Neural cell (in vitro differentiated cells): ENCODE measurements around the gene UBL3. TPM values are rescaled to one million over a fixed set of nuclear protein-coding genes. Genes with fewer than 3 reads are reported as not detected.

Source experiments
- H2AFZ ChIP-seq: fragments of 200-600, 300-800 bp; sonication (generic), shearing (Covaris generic); 2 replicates; pipeline ENCODE4 v1.6.0; 2014; ENCODE audit warnings: low read depth, mild to moderate bottlenecking, antibody characterized with exemption, low read length, moderate library complexity
- H3F3A ChIP-seq: fragments of 200-600 bp; shearing (Covaris generic); 2 replicates; pipeline ENCODE4 v1.6.1; 2016; ENCODE audit warnings: mild to moderate bottlenecking, moderate library complexity, mixed read lengths, antibody characterized with exemption, low read length; ENCODE audit not compliant: insufficient read depth, poor library complexity, severe bottlenecking
- H3K27ac ChIP-seq: fragments of 200-600, 300-800 bp; sonication (generic), shearing (Covaris generic); 2 replicates; pipeline ENCODE4 v1.5.1; 2014; ENCODE audit warnings: mild to moderate bottlenecking, low read length, moderate library complexity
- H3K27me3 ChIP-seq: fragments of 300-800, 200-600 bp; sonication (generic), shearing (Covaris generic); 2 replicates; pipeline ENCODE4 v1.6.0; 2014; ENCODE audit warnings: mild to moderate bottlenecking, low read depth, low read length, moderate library complexity; ENCODE audit not compliant: insufficient read depth
- H3K36me3 ChIP-seq: fragments of 300-800, 200-600 bp; sonication (generic), shearing (Covaris generic); 2 replicates; pipeline ENCODE4 v1.5.1; 2014; ENCODE audit warnings: mild to moderate bottlenecking, antibody characterized with exemption, low read length, moderate library complexity; ENCODE audit not compliant: insufficient read depth
- H3K4me2 ChIP-seq: fragments of 300-800, 200-600 bp; sonication (generic), shearing (Covaris generic); 2 replicates; pipeline ENCODE4 v1.6.0; 2014; ENCODE audit warnings: mild to moderate bottlenecking, low read length
- H3K4me3 ChIP-seq: fragments of 300-800, 200-600 bp; sonication (generic), shearing (Covaris generic); 2 replicates; pipeline ENCODE4 v1.5.1; 2014; ENCODE audit warnings: mild to moderate bottlenecking, low read length, moderate library complexity
- H3K79me2 ChIP-seq: fragments of 200-600 bp; shearing (Covaris generic); replicated peaks from 2 replicates; pipeline ENCODE4 v1.6.0; 2014; ENCODE audit warnings: mild to moderate bottlenecking, low read length, moderate library complexity; ENCODE audit not compliant: insufficient read depth
- H3K9ac ChIP-seq: fragments of 300-800, 200-600 bp; sonication (generic), shearing (Covaris generic); 2 replicates; pipeline ENCODE4 v1.6.1; 2016; ENCODE audit warnings: mild to moderate bottlenecking, low read length, mixed read lengths
- H3K9me2 ChIP-seq: fragments of 200-600 bp; shearing (Covaris generic); 2 replicates; pipeline ENCODE4 v1.6.1; 2016; ENCODE audit warnings: mild to moderate bottlenecking, low read length, mixed read lengths; ENCODE audit not compliant: insufficient read depth
- H3K9me3 ChIP-seq: fragments of 200-600, 300-800 bp; sonication (generic), shearing (Covaris generic); 2 replicates; pipeline ENCODE4 v1.6.1; 2016; ENCODE audit warnings: mild to moderate bottlenecking, mixed run types, low read length, moderate library complexity, mixed read lengths
- H4K20me1 ChIP-seq: fragments of 200-600 bp; shearing (Covaris generic); 2 replicates; pipeline ENCODE4 v1.6.1; 2016; ENCODE audit warnings: mild to moderate bottlenecking, mixed run types; ENCODE audit not compliant: insufficient read depth
- CTCF ChIP-seq: fragments of 450-650 bp; IDR thresholded peaks from 2 replicates; pipeline ENCODE4 v1.5.1; 2014; ENCODE audit warnings: antibody characterized with exemption, mild to moderate bottlenecking, moderate library complexity; ENCODE audit not compliant: poor library complexity, severe bottlenecking
- EP300 ChIP-seq: fragments of 450-650 bp; conservative IDR thresholded peaks from 2 replicates; pipeline ENCODE4 v1.6.1; 2014; ENCODE audit warnings: antibody characterized with exemption, mild to moderate bottlenecking, moderate library complexity; ENCODE audit not compliant: poor library complexity, severe bottlenecking
- EZH2 ChIP-seq: fragments of 200-600, 300-800 bp; shearing (Covaris generic), sonication (generic); IDR thresholded peaks from 2 replicates; pipeline ENCODE4 v1.6.1; 2014; ENCODE audit warnings: antibody characterized with exemption, low read length, borderline replicate concordance, mild to moderate bottlenecking; ENCODE audit not compliant: insufficient read depth, poor library complexity, severe bottlenecking
- MXI1 ChIP-seq: fragments of 450-650 bp; conservative IDR thresholded peaks from 2 replicates; pipeline ENCODE4 v1.6.1; 2014; ENCODE audit warnings: antibody characterized with exemption, mild to moderate bottlenecking; ENCODE audit not compliant: poor library complexity, severe bottlenecking
- POLR2AphosphoS5 ChIP-seq: IDR thresholded peaks from 2 replicates; pipeline ENCODE4 v1.6.1; 2012
- RAD21 ChIP-seq: fragments of 450-650 bp; conservative IDR thresholded peaks from 2 replicates; pipeline ENCODE4 v1.6.1; 2014; ENCODE audit warnings: antibody characterized with exemption, mild to moderate bottlenecking, moderate library complexity
- REST ChIP-seq: IDR thresholded peaks from 2 replicates; pipeline ENCODE4 v1.6.1; 2012; ENCODE audit warnings: borderline replicate concordance
- SMC3 ChIP-seq: fragments of 450-650 bp; conservative IDR thresholded peaks from 2 replicates; pipeline ENCODE4 v1.6.1; 2014; ENCODE audit warnings: antibody characterized with exemption, mild to moderate bottlenecking, moderate library complexity; ENCODE audit not compliant: poor library complexity
- TAF1 ChIP-seq: IDR thresholded peaks from 2 replicates; pipeline ENCODE4 v1.6.1; 2012; ENCODE audit warnings: low read depth
- polyA plus RNA-seq: library from polyadenylated mRNA; depleted of rRNA; stranded (reverse); fragments of >200 nt; gene quantifications from 2 replicates; pipeline ENCODE4 v1.2.3, GENCODE V29; 2014

UBL3 gene
- polyA plus RNA-seq, 1 donor from 2014 or later: 35.8 TPM

GRCh38 chr13:29745704-29746103, 104.7 kb downstream of the UBL3 start:
- Histone ChIP-seq H2AFZ (no peak overlapping the region), H3K4me2 (no peak overlapping the region), H3K27me3 (no peaks in the 10 kb centered on the region), H3K79me2 (no peaks in the 10 kb centered on the region), H3K9me3 (no peaks in the 10 kb centered on the region), H3K36me3 (no peaks in the 10 kb centered on the region), H3K9me2 (no peaks in the 10 kb centered on the region), H4K20me1 (no peaks in the 10 kb centered on the region), H3K27ac (no peak overlapping the region), H3F3A (no peaks in the 10 kb centered on the region), H3K9ac (no peak overlapping the region), H3K4me3 (no peak overlapping the region)
- TF ChIP-seq REST: no peak
- no peak for TF ChIP-seq RAD21
- TF ChIP-seq TAF1: no peak
- no peak for TF ChIP-seq CTCF
- TF ChIP-seq EP300: no peak
- TF ChIP-seq MXI1: no peak
- TF ChIP-seq POLR2AphosphoS5: no peak
- no peak for TF ChIP-seq EZH2
- no peak for TF ChIP-seq SMC3

DNA sequence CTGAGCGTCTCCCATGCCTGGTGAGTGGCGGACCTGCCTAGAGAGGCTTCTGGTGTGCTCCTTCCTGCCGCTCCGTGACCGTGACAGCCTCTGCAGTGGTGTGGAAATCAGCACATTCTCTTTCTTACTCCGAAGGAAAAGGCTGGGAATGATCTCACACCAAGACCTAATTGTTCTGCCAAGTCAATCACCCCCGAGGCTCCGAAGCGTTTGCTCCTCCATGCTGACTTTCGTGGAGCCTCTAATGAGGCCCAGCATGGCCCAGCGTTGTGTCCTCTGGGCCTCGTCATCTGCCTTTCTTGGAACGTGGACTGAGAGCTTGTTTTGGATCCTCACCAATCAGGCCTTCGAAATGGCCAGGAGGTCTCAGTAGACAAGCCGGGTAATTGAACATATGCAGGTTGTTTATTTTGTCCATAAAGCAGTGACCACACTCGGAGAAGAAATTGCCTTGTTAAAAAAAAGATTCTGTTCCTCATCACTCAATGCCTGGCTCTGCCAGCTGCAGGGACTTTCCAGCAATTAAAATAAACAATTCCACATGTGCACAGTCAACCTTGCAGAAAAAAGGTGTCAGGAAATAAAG, 107.1 kb downstream of the UBL3 start:
- Histone ChIP-seq H3K27me3 (no peaks in the 10 kb centered on the region), H3K9me3 (no peaks in the 10 kb centered on the region), H3K36me3 (no peaks in the 10 kb centered on the region), H2AFZ (no peak overlapping the region), H3F3A (no peaks in the 10 kb centered on the region), H3K4me3 (no peak overlapping the region), H3K27ac (no peak overlapping the region), H3K9me2 (no peaks in the 10 kb centered on the region), H3K79me2 (no peaks in the 10 kb centered on the region), H4K20me1 (no peaks in the 10 kb centered on the region), H3K9ac (no peak overlapping the region), H3K4me2 (no peak overlapping the region)
- TF ChIP-seq REST (peak; percentile 33), MXI1 (no peak), CTCF (no peak), SMC3 (no peak), EP300 (no peak), POLR2AphosphoS5 (no peak), EZH2 (no peak)
